ENCODE measurements around the gene CNPY2.
"Not testable (repeated sequence)": the region's sequence is repeated elsewhere in the genome, so short reads cannot be mapped to it uniquely, and the experiment has no call there.

CNPY2 gene

GRCh38 chr12:56315622-56316473, at the start of gene CNPY2:
Gene CNPY2 (minus strand): TSS chr12:56315988. CDS start chr12:56315217, 771 bp downstream.
- DNase-seq (ENCODE audit: low read depth in 2 of 2): peak; percentile 94 to 95

- no peak for DNase-seq (ENCODE audit: low read depth in 2 of 2)
These were observed 46.6 kb upstream of the CNPY2 start, which contains the start of gene APOF for GRCh38 chr12:56362130-56363059. Gene APOF (minus strand): TSS chr12:56362857. CDS start chr12:56362745, 112 bp downstream.

- DNase-seq (ENCODE audit: low read depth in 2 of 2): no peak
These were observed 45.8 kb upstream of the CNPY2 start for GRCh38 chr12:56361487-56362129.

GRCh38 chr12:56359851-56360767, 44.3 kb upstream of the CNPY2 start, which contains the start of gene STAT2:
Gene STAT2 (minus strand): TSS chr12:56360107. CDS start chr12:56356571, 3,536 bp downstream.
- peak; percentile 99 to 100 for DNase-seq (ENCODE audit: low read depth in 2 of 2)

GRCh38 chr12:56358836-56359532, 43.2 kb upstream of the CNPY2 start:
- DNase-seq (ENCODE audit: low read depth in 2 of 2): no peak

GRCh38 chr12:56351325-56351724, 35.5 kb upstream of the CNPY2 start:
- DNase-seq (ENCODE audit: low read depth in 2 of 2): no peak

GRCh38 chr12:56350662-56351061, 34.9 kb upstream of the CNPY2 start:
- no peak for DNase-seq (ENCODE audit: low read depth in 2 of 2)

GRCh38 chr12:56348776-56349175, 33.0 kb upstream of the CNPY2 start:
- no peak for DNase-seq (ENCODE audit: low read depth in 2 of 2)

GRCh38 chr12:56347255-56347654, 31.5 kb upstream of the CNPY2 start:
- not testable (repeated sequence) for DNase-seq (ENCODE audit: low read depth in 2 of 2)

GRCh38 chr12:56346675-56347074, 30.9 kb upstream of the CNPY2 start:
- no peak for DNase-seq (ENCODE audit: low read depth in 2 of 2)

- DNase-seq (ENCODE audit: low read depth in 2 of 2): not testable (repeated sequence)
These were observed 26.5 kb upstream of the CNPY2 start for GRCh38 chr12:56342290-56342689.

GRCh38 chr12:56341616-56342015, 25.8 kb upstream of the CNPY2 start:
- DNase-seq (ENCODE audit: low read depth in 2 of 2): no peak

GRCh38 chr12:56339158-56339422, 23.3 kb upstream of the CNPY2 start:
- no peak for DNase-seq (ENCODE audit: low read depth in 2 of 2)

- DNase-seq (ENCODE audit: low read depth in 2 of 2): peak; percentile 84 to 87
These were observed 22.7 kb upstream of the CNPY2 start, which contains the start of gene IL23A for GRCh38 chr12:56338308-56339157. Gene IL23A (plus strand): TSS chr12:56338884. CDS start chr12:56339045, 161 bp downstream.

GRCh38 chr12:56337753-56338251, 22.0 kb upstream of the CNPY2 start:
- no peak for DNase-seq (ENCODE audit: low read depth in 2 of 2)

- no peak for DNase-seq (ENCODE audit: low read depth in 2 of 2)
These were observed 20.8 kb upstream of the CNPY2 start for GRCh38 chr12:56336361-56337167.

- not testable (repeated sequence) for DNase-seq (ENCODE audit: low read depth in 2 of 2)
These were observed 19.7 kb upstream of the CNPY2 start for GRCh38 chr12:56335527-56335926.

- DNase-seq (ENCODE audit: low read depth in 2 of 2): no peak
These were observed 18.7 kb upstream of the CNPY2 start for GRCh38 chr12:56334490-56334793.
